Measurements from ENCODE around the gene COL6A1. TPM values are rescaled to one million over a fixed set of nuclear protein-coding genes. Genes with fewer than 3 reads are reported as not detected.
A peak's percentile ranks its signal among the peaks of the same experiment; 100 is the strongest.

Gene COL6A1
- total RNA-seq, 1 experiment from 2014 or later: 193 TPM

- H3K4me3 Mint-ChIP-seq: peak overlapping the region in 1 of 2 experiments; percentile 21; a peak in 1 of 5 replicates
- H3K4me2 ChIP-seq (ENCODE audit: insufficient read depth, insufficient read length, low read length): no peak overlapping the region
- no peak overlapping the region for H4K91ac ChIP-seq (ENCODE audit: insufficient read length, low read depth, low read length)
- H2AFZ ChIP-seq (ENCODE audit: low read length): no peak overlapping the region
- H3K9ac ChIP-seq (ENCODE audit: extremely low read depth, insufficient read length, low read length): no peak overlapping the region
- no peak overlapping the region for H3K23ac ChIP-seq (ENCODE audit: insufficient read length, low read depth, low read length)
- no peaks in the 10 kb centered on the region for H4K20me1 ChIP-seq (ENCODE audit: control insufficient read depth, insufficient read depth, insufficient read length)
- TF ChIP-seq, protein P1, sequence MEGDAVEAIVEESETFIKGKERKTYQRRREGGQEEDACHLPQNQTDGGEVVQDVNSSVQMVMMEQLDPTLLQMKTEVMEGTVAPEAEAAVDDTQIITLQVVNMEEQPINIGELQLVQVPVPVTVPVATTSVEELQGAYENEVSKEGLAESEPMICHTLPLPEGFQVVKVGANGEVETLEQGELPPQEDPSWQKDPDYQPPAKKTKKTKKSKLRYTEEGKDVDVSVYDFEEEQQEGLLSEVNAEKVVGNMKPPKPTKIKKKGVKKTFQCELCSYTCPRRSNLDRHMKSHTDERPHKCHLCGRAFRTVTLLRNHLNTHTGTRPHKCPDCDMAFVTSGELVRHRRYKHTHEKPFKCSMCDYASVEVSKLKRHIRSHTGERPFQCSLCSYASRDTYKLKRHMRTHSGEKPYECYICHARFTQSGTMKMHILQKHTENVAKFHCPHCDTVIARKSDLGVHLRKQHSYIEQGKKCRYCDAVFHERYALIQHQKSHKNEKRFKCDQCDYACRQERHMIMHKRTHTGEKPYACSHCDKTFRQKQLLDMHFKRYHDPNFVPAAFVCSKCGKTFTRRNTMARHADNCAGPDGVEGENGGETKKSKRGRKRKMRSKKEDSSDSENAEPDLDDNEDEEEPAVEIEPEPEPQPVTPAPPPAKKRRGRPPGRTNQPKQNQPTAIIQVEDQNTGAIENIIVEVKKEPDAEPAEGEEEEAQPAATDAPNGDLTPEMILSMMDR (conservative IDR thresholded peaks at IDR 0.05): no peak
- no peak overlapping the region for H2BK5ac ChIP-seq (ENCODE audit: insufficient read length, low read length)
- no peak for DNase-seq
- H3K27me3 Mint-ChIP-seq (ENCODE audit: low read depth): no peaks in the 10 kb centered on the region; the same call in 1 of the 2 replicates
- no peaks in the 10 kb centered on the region for H3K9me3 ChIP-seq (ENCODE audit: control insufficient read depth, low read depth, low read length)
- no peak overlapping the region for H2BK15ac ChIP-seq (ENCODE audit: low read depth, low read length)
- H3K4me1 ChIP-seq (ENCODE audit: insufficient read depth, low read length): no peaks in the 10 kb centered on the region; the same call in 1 of the 2 replicates
- H3K27me3 ChIP-seq (ENCODE audit: insufficient read depth, low read length): no peaks in the 10 kb centered on the region
- H3K27ac Mint-ChIP-seq: peak overlapping the region in 2 of 3 experiments; percentile 32 to 71; a peak in 4 of 7 replicates
- H3K79me2 ChIP-seq (ENCODE audit: insufficient read depth, low read length): no peaks in the 10 kb centered on the region
- H3K56ac ChIP-seq (ENCODE audit: insufficient read length, low read depth, low read length): no peak overlapping the region
- no peak overlapping the region for H3K18ac ChIP-seq (ENCODE audit: insufficient read length, low read depth, low read length)
- no peak overlapping the region for H2AK5ac ChIP-seq (ENCODE audit: insufficient read length, low read length)
- H3K4me1 Mint-ChIP-seq: peaks cover 20% of the 10 kb centered on the region in 2 experiments
- no peaks in the 10 kb centered on the region; a peak in 1 of 5 replicates for H3K9me3 Mint-ChIP-seq
- H2BK120ac ChIP-seq (ENCODE audit: low read depth, low read length, poor library complexity, severe bottlenecking): no peak overlapping the region
- H4K8ac ChIP-seq (replicated peaks; ENCODE audit: insufficient read length, low read depth, low read length): no peak overlapping the region
- H3K14ac ChIP-seq (ENCODE audit: insufficient read depth, low read length): no peak overlapping the region
- H3K23me2 ChIP-seq (ENCODE audit: insufficient read length, low read depth, low read length, poor library complexity, severe bottlenecking): no peaks in the 10 kb centered on the region
- peaks cover 0 to 4% (median 0%) of the 10 kb centered on the region in 3 experiments; a peak in 1 of 7 replicates for H3K36me3 Mint-ChIP-seq (ENCODE audit: insufficient read depth in 1 of 3, low read depth in 3 of 3)
- no CpG with 5 or more reads among the region's 10 CpGs for WGBS (ENCODE audit: extremely low coverage, insufficient read length, low lambda C conversion rate)
- no peak overlapping the region for H3T11ph ChIP-seq (ENCODE audit: low read length)
- no peak overlapping the region for H3K27ac ChIP-seq (ENCODE audit: insufficient read length, low read depth, low read length)
- H3K79me1 ChIP-seq (ENCODE audit: insufficient read depth, low read depth, low read length, poor library complexity, severe bottlenecking): no peaks in the 10 kb centered on the region
- no peak overlapping the region for H2BK12ac ChIP-seq (ENCODE audit: insufficient read length, low read depth, low read length)
- no peak overlapping the region for H2BK20ac ChIP-seq (ENCODE audit: low read depth, low read length, poor library complexity, severe bottlenecking)
- H3K4ac ChIP-seq (ENCODE audit: low read depth, low read length): no peak overlapping the region
- H4K5ac ChIP-seq (ENCODE audit: insufficient read length, low read depth, low read length): no peak overlapping the region
These were observed 59.1 kb downstream of the COL6A1 start for GRCh38 chr21:46040707-46041106.
